IMR-90 (cell line): Measurements from ENCODE around the gene PAK4. TPM values are rescaled to one million over a fixed set of nuclear protein-coding genes. Genes with fewer than 3 reads are reported as not detected.

Source experiments
- ATAC-seq: fragments of 200-7000 bp; cut with Tn5 transposase; 2 replicates; pipeline ENCODE4 v1.9.1; 2020; ENCODE audit warnings: low read depth, mild to moderate bottlenecking, moderate library complexity
- BruUV-seq: library from RNA; stranded (reverse); fragments of 400-500 nt; replicated peaks from 2 replicates; lab custom pipeline; 2021; lab: Mats Ljungman, UMichigan
- CTCF ChIA-PET: fragments of 300-600 bp; formaldehyde crosslinking; extraction: SDS; loops from one replicate; lab custom pipeline; 2021; ENCODE audit warnings: antibody characterized with exemption; lab: Yijun Ruan, JAX
- POLR2A ChIA-PET: fragments of 300-600 bp; sonication (Branson Sonifier 250); formaldehyde crosslinking; loops from one replicate; lab custom pipeline; 2022; ENCODE audit warnings: antibody characterized with exemption; ENCODE audit not compliant: unreplicated experiment; lab: Charles Lee
- DNase-seq: peaks from one replicate; pipeline ENCODE4 v3.0.0; 2013
- H2AFZ ChIP-seq: replicated peaks from 2 replicates; pipeline ENCODE3; 2013; ENCODE audit warnings: low read length, mild to moderate bottlenecking; ENCODE audit not compliant: poor library complexity
- H2AK5ac ChIP-seq: 2 replicates; pipeline ENCODE4 v1.6.1; 2013; ENCODE audit warnings: low read depth, low read length, inconsistent platforms
- H2AK9ac ChIP-seq: replicated peaks from 2 replicates; pipeline ENCODE3; 2013; ENCODE audit warnings: mild to moderate bottlenecking, low read depth, low read length, moderate library complexity; ENCODE audit not compliant: poor library complexity
- H2BK120ac ChIP-seq: 2 replicates; pipeline ENCODE4 v1.6.1; 2013; ENCODE audit warnings: low read depth, low read length, inconsistent platforms
- H2BK15ac ChIP-seq: 3 replicates; pipeline ENCODE4 v1.6.1; 2013; ENCODE audit warnings: low read depth, low read length, inconsistent platforms
- H2BK20ac ChIP-seq: 2 replicates; pipeline ENCODE4 v1.6.1; 2013; ENCODE audit warnings: low read depth, mild to moderate bottlenecking, inconsistent platforms, low read length, moderate library complexity
- H2BK5ac ChIP-seq: 2 replicates; pipeline ENCODE4 v1.6.1; 2013; ENCODE audit warnings: mild to moderate bottlenecking, low read depth, low read length, inconsistent platforms; ENCODE audit not compliant: poor library complexity, severe bottlenecking
- H3K14ac ChIP-seq: replicated peaks from 2 replicates; pipeline ENCODE4 v1.6.1; 2013; ENCODE audit warnings: low read depth, low read length, inconsistent platforms
- H3K18ac ChIP-seq: 2 replicates; pipeline ENCODE4 v1.6.1; 2013; ENCODE audit warnings: low read depth, low read length, control low read depth
- H3K23ac ChIP-seq: 2 replicates; pipeline ENCODE4 v1.6.1; 2013; ENCODE audit warnings: low read depth, low read length, inconsistent platforms
- H3K27ac ChIP-seq: 2 replicates; pipeline ENCODE4 v1.5.1; 2013; ENCODE audit warnings: mild to moderate bottlenecking, control low read depth, low read length; ENCODE audit not compliant: insufficient read depth
- H3K27me3 ChIP-seq: 2 replicates; pipeline ENCODE4 v1.6.1; 2013; ENCODE audit warnings: low read length; ENCODE audit not compliant: control insufficient read depth, insufficient read depth
- H3K36me3 ChIP-seq: 2 replicates; pipeline ENCODE4 v1.6.1; 2013; ENCODE audit warnings: low read length, mixed read lengths; ENCODE audit not compliant: control insufficient read depth, insufficient read depth
- H3K4ac ChIP-seq: 2 replicates; pipeline ENCODE4 v1.6.1; 2013; ENCODE audit warnings: low read depth, low read length, inconsistent platforms
- H3K4me1 ChIP-seq: 2 replicates; pipeline ENCODE4 v1.6.1; 2013; ENCODE audit warnings: low read length, mixed read lengths; ENCODE audit not compliant: control insufficient read depth, insufficient read depth
- H3K4me2 ChIP-seq: 2 replicates; pipeline ENCODE4 v1.6.1; 2013; ENCODE audit warnings: low read depth, mild to moderate bottlenecking, control low read depth, low read length, moderate library complexity
- H3K4me3 ChIP-seq: 2 replicates; pipeline ENCODE4 v1.5.1; 2013; ENCODE audit warnings: low read depth, mild to moderate bottlenecking, control low read depth, low read length, moderate library complexity; ENCODE audit not compliant: insufficient read depth
- H3K56ac ChIP-seq: 2 replicates; pipeline ENCODE4 v1.6.1; 2013; ENCODE audit warnings: low read length, inconsistent platforms; ENCODE audit not compliant: insufficient read depth; ENCODE audit errors: extremely low read depth
- H3K79me1 ChIP-seq, 2 experiments: 2 replicates each; pipeline ENCODE4 v1.6.1; 2013; ENCODE audit warnings: low read length in 2 of 2, inconsistent platforms in 1 of 2, low read depth in 1 of 2
- H3K9ac ChIP-seq: 2 replicates; pipeline ENCODE4 v1.6.1; 2013; ENCODE audit warnings: low read depth, low read length, control low read depth
- H3K9me1 ChIP-seq: 2 replicates; pipeline ENCODE4 v1.6.1; 2013; ENCODE audit warnings: low read length, inconsistent platforms; ENCODE audit not compliant: insufficient read depth
- H3K9me3 ChIP-seq: 2 replicates; pipeline ENCODE4 v1.6.1; 2013; ENCODE audit warnings: low read length; ENCODE audit not compliant: control insufficient read depth, insufficient read depth
- H4K20me1 ChIP-seq: 2 replicates; pipeline ENCODE4 v1.6.1; 2013; ENCODE audit warnings: low read length, inconsistent platforms; ENCODE audit not compliant: insufficient read depth
- H4K5ac ChIP-seq: 2 replicates; pipeline ENCODE4 v1.6.1; 2013; ENCODE audit warnings: mild to moderate bottlenecking, low read depth, low read length, control low read depth
- H4K8ac ChIP-seq, 2 experiments: 2 replicates each; pipeline ENCODE4 v1.6.1; 2013; ENCODE audit warnings: low read depth in 2 of 2, low read length in 2 of 2, control low read depth in 1 of 2, inconsistent platforms in 1 of 2
- H4K91ac ChIP-seq: 2 replicates; pipeline ENCODE4 v1.6.1; 2013; ENCODE audit warnings: low read depth, low read length, inconsistent platforms; ENCODE audit not compliant: insufficient read depth
- BHLHE40 ChIP-seq: fragments of 150-350 bp; IDR thresholded peaks from 2 replicates; pipeline ENCODE4 v1.6.1; 2016; ENCODE audit warnings: mild to moderate bottlenecking, low read depth, low read length
- CHD1 ChIP-seq: IDR thresholded peaks from 2 replicates; pipeline ENCODE4 v1.6.1; 2012; ENCODE audit warnings: low read depth, low read length, improper control_type of control experiment
- CTCF ChIP-seq: conservative IDR thresholded peaks from 2 replicates; pipeline ENCODE4 v1.5.1; 2012; ENCODE audit warnings: mild to moderate bottlenecking, low read depth, low read length, improper control_type of control experiment
- ELK1 ChIP-seq: fragments of 150-350 bp; IDR thresholded peaks from 2 replicates; pipeline ENCODE4 v1.6.1; 2016; ENCODE audit warnings: low read depth, mild to moderate bottlenecking, low read length, moderate library complexity, borderline replicate concordance
- FOS ChIP-seq: fragments of 150-350 bp; IDR thresholded peaks from 2 replicates; pipeline ENCODE4 v1.6.1; 2016; ENCODE audit warnings: low read depth, low read length
- MXI1 ChIP-seq: IDR thresholded peaks from 2 replicates; pipeline ENCODE4 v1.6.1; 2012; ENCODE audit warnings: low read depth, mild to moderate bottlenecking, low read length, moderate library complexity, borderline replicate concordance
- NFE2L2 ChIP-seq: fragments of 150-350 bp; IDR thresholded peaks from 2 replicates; pipeline ENCODE4 v1.6.1; 2016; ENCODE audit warnings: low read depth, mild to moderate bottlenecking, low read length
- RAD21 ChIP-seq: IDR thresholded peaks from 2 replicates; pipeline ENCODE4 v1.6.1; 2012; ENCODE audit warnings: low read length, improper control_type of control experiment
- RCOR1 ChIP-seq: IDR thresholded peaks from 2 replicates; pipeline ENCODE4 v1.6.1; 2012; ENCODE audit warnings: mild to moderate bottlenecking, low read length, improper control_type of control experiment; ENCODE audit not compliant: insufficient replicate concordance
- RFX5 ChIP-seq: IDR thresholded peaks from 2 replicates; pipeline ENCODE4 v1.8.0; 2012; ENCODE audit warnings: low read depth, mild to moderate bottlenecking, low read length, moderate library complexity
- SMC3 ChIP-seq: fragments of 150-350 bp; IDR thresholded peaks from 2 replicates; pipeline ENCODE4 v1.6.1; 2016; ENCODE audit warnings: low read depth, mild to moderate bottlenecking, antibody characterized with exemption, low read length, moderate library complexity
- WGBS, 2 experiments: methylation state at CpG; one replicate each; pipeline versions ENCODE4 v1.1.5 to v1.1.7; 2013; ENCODE audit warnings: missing lambda C conversion rate in 2 of 2; ENCODE audit not compliant: insufficient read length in 1 of 2; ENCODE audit errors: extremely low coverage in 2 of 2; 5-methylcytosine and 5-hydroxymethylcytosine counted together
- dilution Hi-C: fragments of 300-500 bp; cut with HindIII; formaldehyde crosslinking; loops from one replicate; pipeline ENCODE4 v1.14.3; 2018; ENCODE audit warnings: low sequenced_read_pairs; ENCODE audit not compliant: unreplicated experiment
- in situ Hi-C: fragments of 300-500 bp; cut with MboI; formaldehyde crosslinking; loops from 3 replicates; pipeline ENCODE4 v1.14.3; 2019; ENCODE audit warnings: low sequenced_read_pairs, inconsistent platforms, mixed read lengths
- intact Hi-C: fragments of 100-400 bp; cut with micrococcal nuclease; formaldehyde crosslinking; loops from 2 replicates; pipeline ENCODE4 v1.10.0; 2022
- polyA plus RNA-seq, 3 experiments: library from polyadenylated mRNA; depleted of rRNA; stranded (reverse); fragments of >200 nt; gene quantifications; 2 replicates each; pipeline ENCODE4 v1.2.3, GENCODE V29; 2012; ENCODE audit warnings: low replicate concordance in 1 of 3
- total RNA-seq: library from RNA; depleted of rRNA; stranded (reverse); fragments of >200 nt; gene quantifications from 2 replicates; pipeline ENCODE4 v1.2.3, GENCODE V29; 2012

PAK4 gene
- total and polyA plus RNA-seq, 2 of the 4 experiments (the other 2 are of a cell fraction) = 2.0 to 27.2 TPM

GRCh38 chr19:39144290-39145071, 18.9 kb downstream of the PAK4 start:
- Histone ChIP-seq H4K20me1 (peaks cover 60% of the 10 kb centered on the region), H3K4ac (no peak overlapping the region), H3K56ac (no peak overlapping the region), H2BK120ac (no peak overlapping the region), H2BK15ac (no peak overlapping the region), H4K91ac (no peak overlapping the region), H2BK5ac (no peak overlapping the region), H3K4me1 (peaks cover 4% of the 10 kb centered on the region; the same call in 1 of the 2 replicates), H3K4me2 (no peak overlapping the region), H4K5ac (no peak overlapping the region), H3K9me3 (peaks cover 2% of the 10 kb centered on the region), H3K36me3 (peaks cover 3% of the 10 kb centered on the region; the same call in 1 of the 2 replicates), H3K23ac (no peak overlapping the region), H3K79me1 (peaks cover 52 to 75% of the 10 kb centered on the region in 2 experiments), H3K27me3 (no peaks in the 10 kb centered on the region), H3K4me3 (no peak overlapping the region), H2AK5ac (no peak overlapping the region), H2AK9ac (no peak overlapping the region), H3K9ac (no peak overlapping the region), H3K14ac (no peak overlapping the region), H2BK20ac (no peak overlapping the region), H3K9me1 (peaks cover 6% of the 10 kb centered on the region; the same call in 1 of the 2 replicates), H3K18ac (no peak overlapping the region), H3K27ac (no peak overlapping the region), H2AFZ (peak overlapping the region; percentile 39), H4K8ac (no peak overlapping the region)
- BruUV-seq = no TSS peak
- POLR2A ChIA-PET = no interaction called here
- DNase-seq = peak; percentile 22
- 51% methylated on average over 5 of the region's 14 CpGs; no CpG with 5 or more reads in 1 of the 2 experiments for WGBS, 2 experiments
- dilution Hi-C loops (no loop called here), in situ Hi-C loops (no loop called here), intact Hi-C loops (no loop called here)
- peak; percentile 44; the same call in 1 of the 2 replicates for ATAC-seq
- TF ChIP-seq MXI1 (no peak), FOS (no peak), ELK1 (no peak), BHLHE40 (no peak), RCOR1 (no peak), SMC3 (no peak), NFE2L2 (no peak), RFX5 (no peak), RAD21 (no peak), CTCF (no peak), CHD1 (no peak)
- CTCF ChIA-PET = interaction anchor here (0.6 kb wide), 1 partner anchor 97 kb away, joined by 3 read pairs; no protein-coding TSS in a partner anchor
